Type B pancreatic cell (in vitro differentiated cells): Measurements from ENCODE around the gene LHX4. TPM values are rescaled to one million over a fixed set of nuclear protein-coding genes. Genes with fewer than 3 reads are reported as not detected.

Experiments
- DNase-seq: peaks from one replicate; pipeline ENCODE4 v3.0.0; 2021; ENCODE audit warnings: mixed read lengths; ENCODE audit not compliant: unreplicated experiment; ENCODE audit errors: extremely low spot score
- H3K27ac Mint-ChIP-seq: 2 replicates; pipeline ENCODE4 v1.8.0; 2021; ENCODE audit warnings: mild to moderate bottlenecking, mixed read lengths
- H3K27me3 Mint-ChIP-seq: 2 replicates; pipeline ENCODE4 v1.8.0; 2021; ENCODE audit warnings: mixed read lengths
- H3K36me3 Mint-ChIP-seq: 2 replicates; pipeline ENCODE4 v1.8.0; 2021; ENCODE audit warnings: mixed read lengths
- H3K4me1 Mint-ChIP-seq: one replicate; pipeline ENCODE4 v1.8.0; 2021; ENCODE audit warnings: mixed read lengths; ENCODE audit not compliant: unreplicated experiment
- H3K4me3 Mint-ChIP-seq: 2 replicates; pipeline ENCODE4 v1.8.0; 2021; ENCODE audit warnings: mild to moderate bottlenecking, mixed read lengths
- H3K9me3 Mint-ChIP-seq: 2 replicates; pipeline ENCODE4 v1.8.0; 2021; ENCODE audit warnings: mixed read lengths
- CTCF ChIP-seq: fragments of 200-600 bp; sonication (generic); conservative IDR thresholded peaks from 2 replicates; pipeline ENCODE4 v1.5.0; 2021; ENCODE audit warnings: antibody characterized with exemption, mild to moderate bottlenecking
- total RNA-seq: library from RNA; stranded (reverse); gene quantifications from 2 replicates; pipeline ENCODE4 v1.2.1, GENCODE V29; 2021; ENCODE audit warnings: low replicate concordance

The LHX4 gene
- total RNA-seq, 1 donor from 2014 or later = 0.22 TPM

DNA sequence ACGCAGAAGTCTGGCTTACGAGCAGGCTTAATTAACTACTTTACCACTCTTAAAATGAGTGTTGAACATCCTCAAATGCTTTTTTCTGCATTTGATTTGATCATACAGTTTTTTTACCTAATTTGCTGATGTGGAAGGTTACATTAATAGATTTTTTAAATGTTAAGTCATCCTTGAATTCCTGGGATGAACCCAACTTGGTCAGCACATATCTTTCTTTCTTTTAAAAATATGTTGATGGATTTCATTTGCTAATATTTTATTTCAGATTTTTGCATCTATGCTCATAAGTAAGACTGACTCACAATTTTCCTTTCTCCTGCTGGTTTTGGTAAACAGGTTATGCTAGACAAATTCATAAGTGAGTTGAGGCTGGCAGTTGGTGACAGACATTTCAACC lies 82.9 kb downstream of the LHX4 start:
- no peaks in the 10 kb centered on the region for H3K9me3 Mint-ChIP-seq

DNA sequence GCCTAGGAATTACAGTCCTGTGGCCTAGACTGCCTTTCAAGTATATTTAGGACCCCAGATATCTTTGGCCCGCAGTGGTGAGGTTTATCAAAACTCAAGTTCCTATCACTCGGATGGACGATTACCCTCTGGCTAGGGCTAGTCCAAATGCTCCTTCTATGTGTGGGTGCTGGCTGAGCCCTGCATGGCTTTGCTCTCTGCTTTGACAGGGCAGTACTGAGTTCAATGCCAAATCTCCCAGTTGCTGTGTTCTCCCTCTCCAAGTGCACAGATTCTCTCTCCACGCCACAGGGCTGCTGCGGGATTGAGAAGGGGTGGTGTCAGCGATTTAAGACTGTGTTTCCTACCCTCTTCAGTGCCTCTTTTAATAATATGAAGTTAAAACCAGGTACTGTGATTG lies 97.0 kb downstream of the LHX4 start:
- no peak for TF ChIP-seq CTCF
- Mint-ChIP-seq H3K4me3 (no peak overlapping the region), H3K9me3 (peaks cover 5% of the 10 kb centered on the region), H3K27ac (no peak overlapping the region), H3K36me3 (no peaks in the 10 kb centered on the region), H3K27me3 (no peaks in the 10 kb centered on the region), H3K4me1 (no peaks in the 10 kb centered on the region)
- DNase-seq = no peak

More for the DNA sequence above, 82.9 kb downstream of the LHX4 start:
- Mint-ChIP-seq H3K27ac (no peak overlapping the region), H3K36me3 (peaks cover 11% of the 10 kb centered on the region), H3K27me3 (no peaks in the 10 kb centered on the region), H3K4me3 (no peak overlapping the region), H3K4me1 (peaks cover 5% of the 10 kb centered on the region)
- no peak for DNase-seq
- TF ChIP-seq CTCF = no peak

Other genes starting within 250 kb of the LHX4 start
- 94.0 and 96.0 TPM in 2 replicates for gene QSOX1, start 75.4 kb upstream of the LHX4 start, total RNA-seq